SU-DHL-6 (cell line): Measurements from ENCODE around the gene STK36.

Experiments used
- H2AFZ ChIP-seq: fragments of 200-600 bp; sonication (generic); 2 replicates; pipeline ENCODE4 v1.6.1; 2014; ENCODE audit warnings: low read depth, mild to moderate bottlenecking, moderate library complexity, mixed read lengths, antibody characterized with exemption, low read length; ENCODE audit not compliant: severe bottlenecking
- H3F3A ChIP-seq: fragments of 200-600 bp; shearing (Covaris generic); 2 replicates; pipeline ENCODE4 v1.6.0; 2016; ENCODE audit warnings: antibody characterized with exemption, mild to moderate bottlenecking; ENCODE audit not compliant: insufficient read depth
- H3K27ac ChIP-seq: fragments of 200-600 bp; sonication (generic); 2 replicates; pipeline ENCODE4 v1.5.1; 2016; ENCODE audit warnings: low read depth, mild to moderate bottlenecking, low read length, moderate library complexity, mixed read lengths
- H3K27me3 ChIP-seq: fragments of 200-600 bp; sonication (generic), shearing (Covaris generic); 2 replicates; pipeline ENCODE4 v1.6.0; 2014; ENCODE audit warnings: mild to moderate bottlenecking, low read length
- H3K36me3 ChIP-seq: fragments of 200-600 bp; sonication (generic); 2 replicates; pipeline ENCODE4 v1.6.1; 2014; ENCODE audit warnings: mild to moderate bottlenecking, low read length, mixed read lengths
- H3K4me2 ChIP-seq: fragments of 300-600, 200-600 bp; shearing (Covaris generic), sonication (generic); 2 replicates; pipeline ENCODE4 v1.6.0; 2014; ENCODE audit warnings: low read length, low read depth, mild to moderate bottlenecking; ENCODE audit not compliant: poor library complexity, severe bottlenecking
- H3K4me3 ChIP-seq: fragments of 200-600 bp; sonication (generic); 2 replicates; pipeline ENCODE4 v1.5.1; 2014; ENCODE audit warnings: antibody characterized with exemption, low read length, mild to moderate bottlenecking, mixed read lengths; ENCODE audit not compliant: insufficient read depth, poor library complexity, severe bottlenecking
- H3K79me2 ChIP-seq: fragments of 200-600 bp; sonication (generic); 2 replicates; pipeline ENCODE4 v1.6.1; 2014; ENCODE audit warnings: mild to moderate bottlenecking, low read length, moderate library complexity; ENCODE audit not compliant: insufficient read depth
- H3K9ac ChIP-seq: fragments of 200-600 bp; sonication (generic); 2 replicates; pipeline ENCODE4 v1.7.0; 2014; ENCODE audit warnings: mild to moderate bottlenecking, low read length
- H3K9me2 ChIP-seq: fragments of 200-600 bp; sonication (generic); replicated peaks from 2 replicates; pipeline ENCODE4 v1.6.1; 2014; ENCODE audit warnings: low read length; ENCODE audit not compliant: insufficient read depth
- H3K9me3 ChIP-seq: fragments of 200-600 bp; sonication (generic); 2 replicates; pipeline ENCODE4 v1.6.1; 2014; ENCODE audit warnings: low read length, mixed read lengths; ENCODE audit not compliant: insufficient read depth
- H4K20me1 ChIP-seq: fragments of 200-600 bp; sonication (generic); 2 replicates; pipeline ENCODE4 v1.6.1; 2014; ENCODE audit warnings: low read depth, mild to moderate bottlenecking, antibody characterized with exemption, low read length, moderate library complexity, mixed read lengths
- CTCF ChIP-seq: fragments of 200-600 bp; sonication (generic); IDR thresholded peaks from one replicate; pipeline ENCODE4 v1.5.1; 2017; ENCODE audit warnings: antibody characterized with exemption, mild to moderate bottlenecking, low read length, moderate library complexity; ENCODE audit not compliant: insufficient read depth, poor library complexity, severe bottlenecking
- EZH2phosphoT487 ChIP-seq: fragments of 200-600 bp; sonication (generic), shearing (Covaris generic); conservative IDR thresholded peaks from 2 replicates; pipeline ENCODE4 v1.6.1; 2018; ENCODE audit warnings: mild to moderate bottlenecking, antibody characterized with exemption, low read length, moderate library complexity, mixed read lengths

Gene STK36

GRCh38 chr2:218721934-218722333 lies 50.0 kb downstream of the STK36 start:
- H3K36me3 ChIP-seq, result peaks cover 6% of the 10 kb centered on the region; the same call in 1 of the 2 replicates
- H3K9me2 ChIP-seq, result no peaks in the 10 kb centered on the region
- H3K79me2 ChIP-seq, result peaks cover 99% of the 10 kb centered on the region
- no peak overlapping the region for H3K4me2 ChIP-seq
- H3K9me3 ChIP-seq, result no peaks in the 10 kb centered on the region
- H3K4me3 ChIP-seq, result no peak overlapping the region
- no peaks in the 10 kb centered on the region; the same call in 1 of the 2 replicates for H3F3A ChIP-seq
- H2AFZ ChIP-seq, result no peak overlapping the region
- no peaks in the 10 kb centered on the region for H3K27me3 ChIP-seq
- H4K20me1 ChIP-seq, result peaks cover 5% of the 10 kb centered on the region; the same call in 1 of the 2 replicates
- H3K9ac ChIP-seq, result no peak overlapping the region
- H3K27ac ChIP-seq, result no peak overlapping the region
- no peak for TF ChIP-seq EZH2phosphoT487
- TF ChIP-seq CTCF, result no peak

DNA sequence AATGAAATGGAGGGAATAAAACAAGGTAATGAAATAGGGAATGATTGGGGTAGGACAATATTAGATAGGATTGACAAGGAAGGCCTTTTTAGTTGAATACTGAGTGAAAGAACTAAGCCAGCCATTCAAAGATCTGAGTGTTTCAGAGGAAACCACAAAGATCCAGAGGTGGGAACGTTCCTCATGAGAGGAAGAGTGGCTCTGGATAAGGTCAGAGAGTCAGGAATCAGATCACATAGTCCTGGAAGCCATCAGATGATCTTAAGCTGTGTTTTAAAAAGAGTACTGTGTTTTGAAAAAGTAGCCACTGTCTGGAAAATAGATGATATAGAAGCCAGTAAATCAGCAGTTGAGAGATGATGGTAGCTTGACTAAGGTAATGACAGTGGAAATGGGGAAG lies 50.5 kb downstream of the STK36 start:
- H3K9ac ChIP-seq, result no peak overlapping the region
- no peak for TF ChIP-seq CTCF
- TF ChIP-seq EZH2phosphoT487, result no peak
- peaks cover 5% of the 10 kb centered on the region; the same call in 1 of the 2 replicates for H4K20me1 ChIP-seq
- no peaks in the 10 kb centered on the region for H3K9me3 ChIP-seq
- peaks cover 11% of the 10 kb centered on the region; the same call in 1 of the 2 replicates for H3K36me3 ChIP-seq
- no peaks in the 10 kb centered on the region for H3K27me3 ChIP-seq
- peaks cover 99% of the 10 kb centered on the region for H3K79me2 ChIP-seq
- no peak overlapping the region for H3K4me3 ChIP-seq
- no peaks in the 10 kb centered on the region; the same call in 1 of the 2 replicates for H3F3A ChIP-seq
- no peak overlapping the region for H3K4me2 ChIP-seq
- no peak overlapping the region for H3K27ac ChIP-seq
- no peaks in the 10 kb centered on the region for H3K9me2 ChIP-seq
- H2AFZ ChIP-seq, result no peak overlapping the region

- Histone ChIP-seq H3F3A (peaks cover 2% of the 10 kb centered on the region; the same call in 1 of the 2 replicates), H3K9me3 (no peaks in the 10 kb centered on the region), H3K4me2 (no peak overlapping the region), H3K27ac (no peak overlapping the region), H3K27me3 (no peaks in the 10 kb centered on the region), H4K20me1 (peaks cover 5% of the 10 kb centered on the region; the same call in 1 of the 2 replicates), H3K9me2 (no peaks in the 10 kb centered on the region), H3K36me3 (peaks cover 13% of the 10 kb centered on the region; the same call in 1 of the 2 replicates), H2AFZ (no peak overlapping the region), H3K9ac (no peak overlapping the region), H3K79me2 (peaks cover 98% of the 10 kb centered on the region), H3K4me3 (no peak overlapping the region)
- TF ChIP-seq CTCF (no peak), EZH2phosphoT487 (no peak)
Measured at GRCh38 chr2:218722876-218723785, 51.2 kb downstream of the STK36 start.
